Endothelial cell of umbilical vein (primary cell): ENCODE data around the gene CSPG5. TPM values are rescaled to one million over a fixed set of nuclear protein-coding genes. Genes with fewer than 3 reads are reported as not detected.

Experiments used
- BruUV-seq: library from RNA; stranded (reverse); fragments of 400-500 nt; replicated peaks from 2 replicates; lab custom pipeline; 2021; lab: Mats Ljungman, UMichigan
- CTCF ChIA-PET: fragments of 300-600, 350-600 bp; sonication (Branson Sonifier 250); formaldehyde crosslinking; loops from one replicate; lab custom pipeline; 2021; ENCODE audit warnings: antibody characterized with exemption, inconsistent platforms; lab: Charles Lee
- POLR2A ChIA-PET: fragments of 300-600, 350-600 bp; sonication (Branson Sonifier 250); formaldehyde crosslinking; loops from one replicate; lab custom pipeline; 2021; ENCODE audit warnings: antibody characterized with exemption, inconsistent platforms; lab: Charles Lee
- DNase-seq: peaks from one replicate; pipeline ENCODE4 v3.0.0-alpha.2; 2011; ENCODE audit warnings: low read depth, low spot score
- FAIRE-seq: peaks from 2 replicates; lab custom pipeline; 2011; peaks lifted over from hg19 to GRCh38; lab: Jason Lieb, UNC
- H2AFZ ChIP-seq: 2 replicates; pipeline ENCODE4 v1.6.0; 2012; ENCODE audit warnings: low read depth, low read length, control low read depth, inconsistent platforms
- H3K27ac ChIP-seq: 2 replicates; pipeline ENCODE4 v1.5.1; 2011; ENCODE audit warnings: low read depth, mild to moderate bottlenecking, control low read depth, low read length, moderate library complexity; ENCODE audit not compliant: insufficient read depth
- H3K27me3 ChIP-seq, 2 experiments: 2 replicates each; pipeline versions ENCODE4 v1.6.0 to v1.6.1; 2011; ENCODE audit warnings: low read length in 2 of 2, mixed read lengths in 1 of 2; ENCODE audit not compliant: control insufficient read depth in 2 of 2, insufficient read depth in 2 of 2
- H3K36me3 ChIP-seq, 2 experiments: 2 replicates in 1 of 2; 3 replicates in 1 of 2; pipeline ENCODE4 v1.5.1; 2011; ENCODE audit warnings: low read length in 2 of 2, mild to moderate bottlenecking in 1 of 2, moderate library complexity in 1 of 2; ENCODE audit not compliant: control insufficient read depth in 2 of 2, insufficient read depth in 2 of 2; ENCODE audit errors: extremely low read depth in 1 of 2
- H3K4me1 ChIP-seq: 3 replicates; pipeline ENCODE4 v1.5.1; 2011; ENCODE audit warnings: mild to moderate bottlenecking, low read length; ENCODE audit not compliant: control insufficient read depth, insufficient read depth; ENCODE audit errors: extremely low read depth
- H3K4me2 ChIP-seq: 2 replicates; pipeline ENCODE4 v1.6.1; 2011; ENCODE audit warnings: low read length, control low read depth, mixed read lengths; ENCODE audit not compliant: insufficient read depth
- H3K4me3 ChIP-seq, 3 experiments: fragments of 200-600 bp in 1 of 3; sonication (generic), shearing (Covaris generic) in 1 of 3; replicated peaks in 1 of 3; 2 replicates each; pipeline ENCODE4 v1.5.1; 2011 to 2016; ENCODE audit warnings: control low read depth in 3 of 3, low read length in 3 of 3, mild to moderate bottlenecking in 2 of 3, inconsistent platforms in 1 of 3, low read depth in 1 of 3, moderate library complexity in 1 of 3; ENCODE audit not compliant: insufficient read depth in 1 of 3
- H3K79me2 ChIP-seq: 2 replicates; pipeline ENCODE4 v1.6.0; 2012; ENCODE audit warnings: low read length, inconsistent platforms; ENCODE audit not compliant: control insufficient read depth, insufficient read depth
- H3K9ac ChIP-seq: replicated peaks from 2 replicates; pipeline ENCODE3; 2011; ENCODE audit warnings: low read length, control low read depth; ENCODE audit not compliant: insufficient read depth; ENCODE audit errors: extremely low read depth
- H3K9me1 ChIP-seq: replicated peaks from 3 replicates; pipeline ENCODE4 v1.6.0; 2011; ENCODE audit warnings: mild to moderate bottlenecking, low read length; ENCODE audit not compliant: control insufficient read depth, insufficient read depth; ENCODE audit errors: extremely low read depth
- H3K9me3 ChIP-seq: replicated peaks from 2 replicates; pipeline ENCODE4 v1.5.1; 2012; ENCODE audit warnings: low read length, inconsistent platforms; ENCODE audit not compliant: control insufficient read depth, insufficient read depth
- H4K20me1 ChIP-seq: replicated peaks from 2 replicates; pipeline ENCODE3; 2011; ENCODE audit warnings: mild to moderate bottlenecking, low read length; ENCODE audit not compliant: control insufficient read depth, insufficient read depth; ENCODE audit errors: extremely low read depth
- EZH2 ChIP-seq: IDR thresholded peaks from 2 replicates; pipeline ENCODE4 v1.6.1; 2012; ENCODE audit warnings: borderline replicate concordance, low read depth, mild to moderate bottlenecking, moderate library complexity, low read length, inconsistent platforms; ENCODE audit not compliant: severe bottlenecking
- FOS ChIP-seq: IDR thresholded peaks from 2 replicates; pipeline ENCODE4 v1.6.1; 2011; ENCODE audit warnings: mild to moderate bottlenecking, low read length, moderate library complexity, borderline replicate concordance; ENCODE audit not compliant: insufficient read depth
- GATA2 ChIP-seq: IDR thresholded peaks from 2 replicates; pipeline ENCODE4 v1.7.0; 2011; ENCODE audit warnings: low read depth, mild to moderate bottlenecking, moderate library complexity, mixed read lengths, low read length; ENCODE audit not compliant: insufficient read length, insufficient read depth
- JUN ChIP-seq: IDR thresholded peaks from 2 replicates; pipeline ENCODE4 v1.6.1; 2011; ENCODE audit warnings: borderline replicate concordance, low read depth; ENCODE audit not compliant: insufficient read length, insufficient read depth
- MYC ChIP-seq: IDR thresholded peaks from one replicate; pipeline ENCODE4 v1.6.1; 2011; ENCODE audit warnings: mild to moderate bottlenecking, low read depth, low read length
- POLR2A ChIP-seq: IDR thresholded peaks from 2 replicates; pipeline ENCODE4 v1.6.1; 2012; ENCODE audit warnings: low read depth, mild to moderate bottlenecking, control low read depth, low read length
- POLR2AphosphoS5 ChIP-seq: IDR thresholded peaks from 2 replicates; pipeline ENCODE4 v1.6.1; 2012; ENCODE audit warnings: low read depth, mild to moderate bottlenecking, control low read depth, low read length, moderate library complexity; ENCODE audit not compliant: insufficient read depth
- dilution Hi-C: fragments of 300-500 bp; cut with MboI; formaldehyde crosslinking; loops from one replicate; pipeline ENCODE4 v1.15.0; 2019; ENCODE audit warnings: low sequenced_read_pairs; ENCODE audit not compliant: extremely low pct_ligation_motif_present
- intact Hi-C: fragments of 100-400 bp; cut with micrococcal nuclease; formaldehyde crosslinking; loops from one replicate; pipeline ENCODE4 v1.10.0; 2022
- polyA plus RNA-seq, 4 experiments: library from polyadenylated mRNA; depleted of rRNA in 3 of 4; stranded (reverse) in 3 of 4; unstranded in 1 of 4; fragments of >200 nt; gene quantifications; 2 replicates each; pipeline versions ENCODE4 v1.2.1 to v1.2.3, GENCODE V29; 2011 to 2012; ENCODE audit warnings: missing spikeins in 1 of 4
- total RNA-seq: library from RNA; stranded (reverse); gene quantifications from 2 replicates; pipeline ENCODE4 v1.2.3, GENCODE V29; 2021
- TF ChIP-seq, protein P1 (sequence below), 2 donors: IDR thresholded peaks; 1 replicate in 1 of 2; 2 replicates in 1 of 2; pipeline ENCODE4 v1.5.1; 2011; ENCODE audit warnings: low read length in 2 of 2, mild to moderate bottlenecking in 2 of 2, moderate library complexity in 2 of 2, control low read depth in 1 of 2, inconsistent platforms in 1 of 2, low read depth in 1 of 2; ENCODE audit not compliant: insufficient read depth in 1 of 2; ENCODE audit errors: extremely low read depth in 1 of 2
- TF ChIP-seq, protein P2 (sequence below): IDR thresholded peaks from 2 replicates; pipeline ENCODE4 v1.6.1; 2011; ENCODE audit not compliant: insufficient read depth, insufficient read length

Gene CSPG5
- total and polyA plus RNA-seq, 2 donors (not counting 3 experiments of a cell fraction or from before 2014, with no cell fraction given): 0.32 to 0.55 TPM

DNA sequence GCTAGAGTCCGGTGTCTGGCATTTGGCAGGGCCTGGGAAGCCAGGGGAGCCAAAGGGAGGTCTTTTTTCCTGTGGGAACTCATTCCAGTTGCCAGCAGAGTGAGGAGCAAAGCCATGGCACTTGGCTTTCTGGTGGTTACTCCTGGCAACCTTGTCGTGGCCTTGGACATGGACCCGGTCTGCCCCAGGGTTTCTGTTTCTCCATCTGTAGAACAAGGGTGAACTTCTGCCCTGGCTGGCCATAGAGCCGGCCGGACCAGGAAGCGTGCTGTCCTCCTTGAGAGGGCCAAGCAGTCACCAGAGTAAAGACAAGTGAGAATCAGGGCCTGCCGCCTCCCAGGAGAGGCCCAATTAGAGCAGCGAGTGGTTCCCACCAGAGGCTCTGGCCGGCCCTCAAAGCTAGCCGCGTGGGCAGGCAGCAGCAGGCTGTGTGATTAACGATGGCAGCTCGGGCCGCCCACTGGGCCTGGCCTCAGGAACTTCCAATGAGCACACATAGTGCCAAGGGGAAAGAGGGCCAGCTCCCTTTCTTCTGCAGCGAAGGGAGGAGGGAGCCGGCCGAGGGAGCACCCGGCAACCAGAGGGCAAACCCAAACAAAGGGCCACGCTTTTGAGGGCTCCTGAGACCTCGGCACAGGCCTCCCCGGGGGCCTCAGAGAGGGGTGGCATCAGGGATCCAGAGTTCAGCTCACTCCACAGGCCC, 36.0 kb downstream of the CSPG5 start:
- Histone ChIP-seq H3K27me3 (peaks cover 2 to 5% of the 10 kb centered on the region in 2 experiments), H3K9ac (no peak overlapping the region), H3K36me3 (no peaks in the 10 kb centered on the region), H3K79me2 (no peaks in the 10 kb centered on the region), H3K4me1 (no peaks in the 10 kb centered on the region), H3K9me1 (no peaks in the 10 kb centered on the region), H3K4me2 (no peak overlapping the region), H3K4me3 (no peak overlapping the region), H3K27ac (no peak overlapping the region), H2AFZ (peak overlapping the region; percentile 49), H3K9me3 (no peaks in the 10 kb centered on the region), H4K20me1 (no peaks in the 10 kb centered on the region)
- no peak for TF ChIP-seq JUN
- TF ChIP-seq GATA2: no peak
- TF ChIP-seq POLR2A: no peak
- TF ChIP-seq EZH2: no peak
- no peak for TF ChIP-seq FOS
- TF ChIP-seq MYC: no peak
- TF ChIP-seq, protein P1, sequence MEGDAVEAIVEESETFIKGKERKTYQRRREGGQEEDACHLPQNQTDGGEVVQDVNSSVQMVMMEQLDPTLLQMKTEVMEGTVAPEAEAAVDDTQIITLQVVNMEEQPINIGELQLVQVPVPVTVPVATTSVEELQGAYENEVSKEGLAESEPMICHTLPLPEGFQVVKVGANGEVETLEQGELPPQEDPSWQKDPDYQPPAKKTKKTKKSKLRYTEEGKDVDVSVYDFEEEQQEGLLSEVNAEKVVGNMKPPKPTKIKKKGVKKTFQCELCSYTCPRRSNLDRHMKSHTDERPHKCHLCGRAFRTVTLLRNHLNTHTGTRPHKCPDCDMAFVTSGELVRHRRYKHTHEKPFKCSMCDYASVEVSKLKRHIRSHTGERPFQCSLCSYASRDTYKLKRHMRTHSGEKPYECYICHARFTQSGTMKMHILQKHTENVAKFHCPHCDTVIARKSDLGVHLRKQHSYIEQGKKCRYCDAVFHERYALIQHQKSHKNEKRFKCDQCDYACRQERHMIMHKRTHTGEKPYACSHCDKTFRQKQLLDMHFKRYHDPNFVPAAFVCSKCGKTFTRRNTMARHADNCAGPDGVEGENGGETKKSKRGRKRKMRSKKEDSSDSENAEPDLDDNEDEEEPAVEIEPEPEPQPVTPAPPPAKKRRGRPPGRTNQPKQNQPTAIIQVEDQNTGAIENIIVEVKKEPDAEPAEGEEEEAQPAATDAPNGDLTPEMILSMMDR (IDR thresholded peaks at IDR 0.05; ENCODE audit: extremely low read depth in 1 of 2, insufficient read depth in 1 of 2, low read depth in 1 of 2, low read length in 2 of 2): no peak
- TF ChIP-seq POLR2AphosphoS5: no peak
- TF ChIP-seq, protein P2, sequence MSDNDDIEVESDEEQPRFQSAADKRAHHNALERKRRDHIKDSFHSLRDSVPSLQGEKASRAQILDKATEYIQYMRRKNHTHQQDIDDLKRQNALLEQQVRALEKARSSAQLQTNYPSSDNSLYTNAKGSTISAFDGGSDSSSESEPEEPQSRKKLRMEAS: no peak
- ChIA-PET POLR2A (interaction anchor here (0.5 kb wide), 1 partner anchor 242 kb away, joined by 4 read pairs; no protein-coding TSS in a partner anchor), CTCF (interaction anchor here (1.2 to 2.7 kb wide), 2 partner anchors 20 to 282 kb away, joined by 3 to 10 read pairs; no protein-coding TSS in a partner anchor)
- dilution Hi-C loops (no loop called here), intact Hi-C loops (no loop called here)
- no TSS peak for BruUV-seq
- DNase-seq (no peak), FAIRE-seq (no peak)
